Measurements from ENCODE around the gene CYP24A1. TPM values are rescaled to one million over a fixed set of nuclear protein-coding genes. Genes with fewer than 3 reads are reported as not detected.

The CYP24A1 gene
- total RNA-seq, 1 donor from 2014 or later = not detected

GRCh38 chr20:54178256-54178655 is 4.5 kb upstream of the CYP24A1 start:
- H3K27ac ChIP-seq (replicated peaks) = no peak overlapping the region
- intact Hi-C loops (cut with micrococcal nuclease) = no loop called here

GRCh38 chr20:54177378-54177777 is 3.6 kb upstream of the CYP24A1 start:
- H3K4me3 ChIP-seq = no peak overlapping the region
- no peak overlapping the region for H3K27ac ChIP-seq (replicated peaks)
- intact Hi-C loops (cut with micrococcal nuclease) = no loop called here
- H3K4me1 ChIP-seq = peaks cover 25% of the 10 kb centered on the region
- no peaks in the 10 kb centered on the region for H3K36me3 ChIP-seq
- H3K9me3 ChIP-seq (replicated peaks) = no peaks in the 10 kb centered on the region
- no peak for TF ChIP-seq CTCF (IDR thresholded peaks at IDR 0.05; ENCODE audit: borderline replicate concordance)
- peaks cover 97% of the 10 kb centered on the region for H3K27me3 ChIP-seq (ENCODE audit: low read depth)
- no peak for DNase-seq

More at GRCh38 chr20:54178256-54178655, 4.5 kb upstream of the CYP24A1 start:
- Histone ChIP-seq H3K36me3 (no peaks in the 10 kb centered on the region), H3K9me3 (replicated peaks) (no peaks in the 10 kb centered on the region), H3K4me3 (no peak overlapping the region), H3K4me1 (peaks cover 17% of the 10 kb centered on the region), H3K27me3 (ENCODE audit: low read depth) (peaks cover 97% of the 10 kb centered on the region)
- TF ChIP-seq CTCF (IDR thresholded peaks at IDR 0.05; ENCODE audit: borderline replicate concordance) = no peak
- DNase-seq = no peak

GRCh38 chr20:54176610-54177009 is 2.8 kb upstream of the CYP24A1 start:
- intact Hi-C loops (cut with micrococcal nuclease) = no loop called here
- Histone ChIP-seq H3K4me1 (peaks cover 25% of the 10 kb centered on the region), H3K27me3 (ENCODE audit: low read depth) (peaks cover 97% of the 10 kb centered on the region), H3K4me3 (no peak overlapping the region), H3K27ac (replicated peaks) (no peak overlapping the region), H3K9me3 (replicated peaks) (no peaks in the 10 kb centered on the region), H3K36me3 (no peaks in the 10 kb centered on the region)
- no peak for DNase-seq
- TF ChIP-seq CTCF (IDR thresholded peaks at IDR 0.05; ENCODE audit: borderline replicate concordance) = no peak

DNA sequence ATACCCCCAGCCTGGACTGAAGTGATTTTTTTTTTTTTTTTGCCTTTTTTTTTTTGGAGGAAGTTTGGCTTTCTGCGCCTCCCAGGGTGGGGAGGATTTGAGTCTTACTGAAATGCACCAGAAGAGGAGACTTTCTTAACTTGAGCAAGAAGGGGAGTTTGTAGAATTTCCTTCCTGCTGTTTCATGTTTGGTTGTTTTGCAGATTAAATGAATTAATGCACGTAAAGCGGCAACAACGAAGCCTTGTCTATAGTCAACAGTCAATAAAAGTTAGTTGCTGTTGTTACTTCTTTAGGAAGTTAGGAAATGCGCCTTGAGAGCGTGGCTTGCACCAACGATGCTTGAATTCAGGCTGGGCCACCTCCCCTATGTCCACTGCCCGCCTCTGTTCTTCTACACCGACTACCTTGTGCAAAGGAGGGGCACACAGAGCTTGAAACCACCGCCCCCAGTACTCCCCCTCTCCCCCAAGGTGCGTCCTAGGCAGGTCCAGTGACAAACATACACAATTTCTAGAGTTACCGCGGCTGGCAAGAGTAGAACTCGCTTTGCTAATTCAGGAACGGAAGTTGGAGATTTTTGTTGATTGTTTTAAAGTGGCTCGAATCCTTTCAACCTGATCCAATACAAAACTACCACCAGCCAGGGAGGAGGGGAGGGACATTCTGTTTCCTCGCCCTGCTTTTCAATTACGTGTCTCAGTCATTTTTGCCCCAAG is 830 bp upstream of the CYP24A1 start:
- DNase-seq = no peak
- intact Hi-C loops (cut with micrococcal nuclease) = no loop called here
- peak overlapping the region; percentile 39 for H3K4me3 ChIP-seq
- H3K36me3 ChIP-seq = no peaks in the 10 kb centered on the region
- peaks cover 25% of the 10 kb centered on the region for H3K4me1 ChIP-seq
- peaks cover 100% of the 10 kb centered on the region for H3K27me3 ChIP-seq (ENCODE audit: low read depth)
- no peaks in the 10 kb centered on the region for H3K9me3 ChIP-seq (replicated peaks)
- H3K27ac ChIP-seq (replicated peaks) = no peak overlapping the region
- TF ChIP-seq CTCF (IDR thresholded peaks at IDR 0.05; ENCODE audit: borderline replicate concordance) = no peak

DNA sequence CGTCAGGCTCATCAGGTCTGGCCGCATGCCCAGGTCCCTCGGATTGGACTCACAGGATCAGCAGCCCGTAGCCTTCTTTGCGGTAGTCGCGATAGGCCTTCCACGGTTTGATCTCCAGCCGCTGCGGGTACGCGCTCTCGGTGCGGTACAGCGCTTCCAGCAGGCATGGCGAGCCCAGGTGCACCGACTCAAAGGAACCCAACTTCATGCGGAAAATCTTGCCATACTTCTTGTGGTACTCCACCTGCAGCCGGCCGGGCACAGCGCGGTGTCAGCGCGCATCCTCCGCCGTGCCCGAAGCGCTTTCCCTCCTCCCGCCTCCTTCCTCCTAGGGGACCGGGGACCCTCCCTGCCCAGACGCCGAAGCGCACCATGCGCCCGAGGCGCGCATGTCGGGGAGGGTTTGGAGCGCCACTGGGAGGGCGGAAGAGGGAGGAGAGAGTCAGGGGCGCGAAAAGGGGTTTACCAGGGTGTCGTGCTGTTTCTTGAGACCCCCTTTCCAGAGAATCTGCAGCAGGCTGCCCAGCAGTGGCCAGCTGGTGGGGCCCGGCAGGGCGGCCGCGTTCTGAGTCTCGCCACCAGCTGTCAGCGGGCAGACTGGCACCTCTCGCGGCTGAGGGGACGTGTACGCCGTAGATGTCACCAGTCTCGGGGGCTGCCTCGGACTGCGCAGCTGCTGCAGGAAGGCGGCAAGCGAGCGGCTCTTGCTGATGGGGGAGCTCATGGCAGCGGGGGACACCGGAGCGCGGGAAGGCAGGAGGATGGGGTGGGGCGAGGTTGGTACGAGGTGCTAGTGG is 732 bp downstream of the CYP24A1 start:
- TF ChIP-seq CTCF (IDR thresholded peaks at IDR 0.05; ENCODE audit: borderline replicate concordance) = no peak
- peaks cover 98% of the 10 kb centered on the region for H3K27me3 ChIP-seq (ENCODE audit: low read depth)
- H3K36me3 ChIP-seq = no peaks in the 10 kb centered on the region
- DNase-seq = no peak
- intact Hi-C loops (cut with micrococcal nuclease) = no loop called here
- H3K27ac ChIP-seq (replicated peaks) = no peak overlapping the region
- no peaks in the 10 kb centered on the region for H3K9me3 ChIP-seq (replicated peaks)
- H3K4me1 ChIP-seq = peaks cover 25% of the 10 kb centered on the region
- H3K4me3 ChIP-seq = peak overlapping the region; percentile 39

All from left ventricle myocardium inferior (tissue), 1 donor.